HG03460 (cell line): ENCODE measurements around the gene SFMBT2.

Source experiments
- ATAC-seq: cut with Tn5 transposase; IDR thresholded peaks from one replicate; pipeline ENCODE4 v1.9.1; 2021; ENCODE audit not compliant: unreplicated experiment

SFMBT2 gene

GRCh38 chr10:7274293-7274692, 136.5 kb downstream of the SFMBT2 start:
- ATAC-seq, result no peak

- no peak for ATAC-seq
Observed at GRCh38 chr10:7272008-7272407, 138.8 kb downstream of the SFMBT2 start.

DNA sequence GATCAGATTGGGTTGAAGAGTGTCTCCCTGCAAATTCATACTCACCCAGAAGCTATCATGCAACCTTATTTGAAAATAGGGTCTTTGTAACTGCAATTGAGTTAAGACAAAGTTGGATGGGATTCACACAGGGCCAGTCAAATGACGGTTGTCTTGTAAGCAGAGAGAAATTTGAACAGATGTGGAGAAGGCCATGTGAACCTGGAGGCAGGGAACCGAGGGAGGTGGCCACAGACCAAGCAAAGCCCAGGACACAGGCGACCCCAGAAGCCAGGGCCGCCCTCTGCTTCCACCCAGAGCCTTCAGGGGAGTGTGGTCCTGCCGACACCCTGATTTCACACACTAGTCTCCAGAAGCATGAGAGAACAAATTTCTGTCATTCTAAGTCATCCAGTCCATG, 140.8 kb downstream of the SFMBT2 start:
- no peak for ATAC-seq

DNA sequence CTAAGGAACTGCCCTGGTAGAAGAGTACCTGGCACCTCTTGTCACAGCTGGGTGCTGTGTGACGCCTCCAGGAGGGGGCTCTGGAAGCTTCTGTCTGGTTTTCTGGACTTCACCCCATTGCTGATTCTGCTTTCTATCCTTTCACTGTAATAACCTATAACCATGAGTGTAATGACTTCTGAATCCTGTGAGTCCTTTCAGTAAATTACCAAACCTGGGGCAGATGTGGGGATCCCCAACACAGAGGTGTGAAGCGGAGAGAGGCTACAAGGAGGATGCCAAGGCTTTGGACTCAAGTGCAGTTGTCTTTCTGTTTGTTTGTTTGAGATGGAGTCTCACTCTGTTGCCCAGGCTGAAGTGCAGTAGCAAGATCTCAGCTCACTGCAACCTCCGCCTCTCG, 143.7 kb downstream of the SFMBT2 start:
- no peak for ATAC-seq

- no peak for ATAC-seq
Observed at GRCh38 chr10:7265396-7266123, 145.3 kb downstream of the SFMBT2 start.

DNA sequence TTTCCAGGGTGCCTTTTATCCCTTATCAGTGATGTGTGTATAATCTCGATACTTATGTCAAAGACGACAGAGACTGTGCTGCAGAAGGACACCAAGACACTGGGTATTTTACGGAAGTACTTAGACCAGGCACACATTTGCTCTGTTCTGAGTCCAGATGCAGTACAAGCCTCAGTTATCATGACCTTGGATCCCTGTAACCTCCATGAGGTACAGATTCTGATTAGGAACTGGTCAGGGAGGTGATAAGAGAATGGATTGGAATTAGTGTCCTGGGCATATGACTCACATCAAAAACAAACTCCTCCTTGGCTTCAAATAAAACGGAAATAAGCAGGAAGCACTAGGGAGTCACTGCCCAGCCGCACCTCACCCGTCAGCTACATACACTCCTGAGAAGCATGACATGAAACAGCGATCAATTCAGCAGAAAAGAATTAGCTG, 146.5 kb downstream of the SFMBT2 start:
- ATAC-seq, result no peak

GRCh38 chr10:7263616-7264015, 147.2 kb downstream of the SFMBT2 start:
- ATAC-seq, result no peak

GRCh38 chr10:7261351-7261750, 149.5 kb downstream of the SFMBT2 start:
- no peak for ATAC-seq

DNA sequence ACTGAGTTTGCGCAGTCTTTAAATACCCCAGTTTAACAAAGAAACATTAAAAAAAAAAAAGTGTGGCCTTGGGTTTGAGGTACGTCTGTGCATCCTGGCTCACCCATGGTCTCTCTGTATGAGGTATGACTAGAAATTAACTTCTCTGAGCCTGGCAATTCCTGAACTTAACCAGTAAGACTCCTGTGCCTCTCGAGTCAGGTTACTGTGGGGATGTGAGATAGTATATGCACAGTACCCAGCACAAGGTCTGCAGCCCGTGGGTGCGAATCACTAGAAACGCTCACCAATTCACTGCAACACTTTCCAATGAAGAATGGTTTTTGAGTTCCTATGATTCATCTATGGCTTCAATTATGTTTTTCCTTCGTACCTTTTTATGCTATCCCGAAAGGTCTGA, 149.9 kb downstream of the SFMBT2 start:
- ATAC-seq, result no peak

DNA sequence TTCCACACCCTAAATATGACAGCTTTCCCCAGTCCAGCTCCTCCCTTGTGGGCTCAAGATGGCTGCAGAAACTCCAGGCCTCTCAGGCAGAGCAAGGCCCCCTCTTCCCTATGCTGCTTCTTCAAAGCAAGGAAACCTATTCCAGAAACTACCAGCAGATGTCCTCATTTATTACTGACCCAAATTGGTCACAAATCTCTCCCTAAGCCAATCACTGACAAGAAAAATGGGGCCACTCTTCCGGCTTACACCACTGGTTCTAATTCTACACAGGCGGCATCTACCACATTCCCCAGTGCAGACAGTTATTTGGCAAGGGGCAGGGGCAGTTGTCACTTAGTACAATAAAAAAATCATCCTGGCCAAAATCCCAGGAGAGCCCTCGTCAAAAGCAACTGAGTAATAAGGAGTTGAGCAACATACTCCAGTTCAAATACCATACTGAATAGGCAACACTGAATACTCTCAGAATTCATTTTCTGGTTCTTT, 150.4 kb downstream of the SFMBT2 start:
- ATAC-seq, result peak; percentile 75

- ATAC-seq, result peak; percentile 64
Observed at GRCh38 chr10:7258948-7259523, 151.8 kb downstream of the SFMBT2 start.

DNA sequence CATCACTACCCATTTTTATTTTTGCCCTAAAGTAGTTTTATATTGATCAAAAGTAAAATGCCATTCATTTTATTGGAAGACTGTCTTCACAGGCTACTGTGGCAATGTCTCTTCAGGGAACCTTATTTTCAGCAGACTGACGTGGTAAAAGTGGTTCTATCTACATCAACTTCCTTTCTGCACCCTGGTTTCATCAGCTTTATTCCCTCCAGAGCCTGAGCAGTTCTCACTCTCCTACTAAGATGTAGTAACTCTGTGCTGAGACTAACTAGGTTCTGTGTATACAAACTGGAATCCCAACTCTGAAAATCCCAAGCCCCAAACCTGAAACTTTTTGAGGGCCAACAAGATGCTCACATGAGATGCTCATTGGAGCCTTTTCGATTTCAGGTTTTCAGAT, 155.3 kb downstream of the SFMBT2 start:
- ATAC-seq, result no peak

GRCh38 chr10:7251696-7252465, 159.0 kb downstream of the SFMBT2 start:
- no peak for ATAC-seq

- ATAC-seq, result no peak
Observed at GRCh38 chr10:7250236-7250635, 160.6 kb downstream of the SFMBT2 start.

- no peak for ATAC-seq
Observed at GRCh38 chr10:7248585-7249164, 162.2 kb downstream of the SFMBT2 start.

GRCh38 chr10:7248148-7248547, 162.7 kb downstream of the SFMBT2 start:
- no peak for ATAC-seq

DNA sequence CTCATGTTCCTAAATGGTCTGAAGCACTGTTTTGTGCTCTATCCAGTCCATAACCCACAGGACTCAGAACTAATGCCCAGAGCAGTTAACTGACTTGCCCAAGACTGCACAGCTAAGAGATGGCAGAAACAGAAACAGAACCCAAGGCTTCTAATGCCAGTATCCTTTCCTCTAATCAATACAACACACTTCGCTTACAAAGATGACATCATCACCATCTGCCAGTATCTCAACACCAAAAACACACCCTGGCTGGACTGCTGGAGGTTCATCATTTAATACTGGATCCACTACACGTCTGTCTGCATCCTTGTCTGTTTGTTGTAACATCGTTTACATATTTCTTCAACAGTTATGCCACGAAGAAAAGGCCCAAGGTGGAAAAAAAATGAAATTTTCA, 165.3 kb downstream of the SFMBT2 start:
- no peak for ATAC-seq

GRCh38 chr10:7243873-7244272, 167.0 kb downstream of the SFMBT2 start:
- peak; percentile 90 for ATAC-seq

DNA sequence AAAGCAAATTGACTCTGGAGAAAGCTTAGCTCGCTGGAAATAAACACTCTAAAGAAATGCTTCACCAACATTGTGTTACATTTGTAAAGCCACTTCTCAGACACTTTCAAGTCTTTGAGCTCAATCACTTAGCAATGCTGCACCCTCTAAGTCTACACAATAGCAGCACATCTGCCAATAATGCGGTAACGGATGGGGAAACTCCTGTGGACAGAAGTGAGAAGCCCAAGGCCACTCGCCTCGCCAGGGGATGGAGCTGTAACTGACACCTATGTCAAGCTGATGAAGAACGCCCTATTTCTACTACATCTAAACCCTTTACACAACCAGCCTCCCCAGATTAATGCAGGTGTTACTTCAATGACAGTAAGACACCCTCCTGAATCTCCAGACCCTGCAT, 167.7 kb downstream of the SFMBT2 start:
- no peak for ATAC-seq

GRCh38 chr10:7239312-7239985, 171.4 kb downstream of the SFMBT2 start:
- peak; percentile 53 for ATAC-seq

DNA sequence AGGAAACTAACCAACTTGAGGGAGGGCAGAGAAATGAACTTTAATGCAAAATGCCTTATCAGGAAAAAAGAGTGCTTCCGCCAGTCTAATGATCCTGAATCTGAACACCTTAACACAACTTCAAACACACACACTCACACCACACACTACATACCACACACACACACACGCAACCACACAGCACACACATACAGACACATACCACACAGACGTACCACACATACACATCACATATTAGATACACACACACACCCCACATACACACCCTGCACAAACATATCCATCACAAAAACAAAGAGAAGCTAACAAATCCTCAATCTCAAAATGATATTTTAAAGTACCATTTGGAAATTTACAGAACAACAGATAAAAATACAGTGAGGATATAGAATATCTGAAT, 175.5 kb downstream of the SFMBT2 start:
- ATAC-seq, result no peak
